Neutrophil (primary cell): ENCODE measurements around the gene COX4I2.

ENCODE experiments used
- H3K27ac ChIP-seq: fragments of 200-600 bp; sonication (generic); 2 replicates; pipeline ENCODE4 v1.5.1; 2016; ENCODE audit warnings: mild to moderate bottlenecking, moderate library complexity
- H3K27me3 ChIP-seq: fragments of 200-600 bp; sonication (generic); 2 replicates; pipeline ENCODE4 v1.6.0; 2016; ENCODE audit warnings: mild to moderate bottlenecking
- H3K36me3 ChIP-seq: fragments of 200-600 bp; sonication (generic); 2 replicates; pipeline ENCODE4 v1.5.1; 2017
- H3K4me1 ChIP-seq, 2 experiments: fragments of 200-600 bp in 1 of 2; sonication (generic) in 1 of 2; 1 replicate in 1 of 2; 2 replicates in 1 of 2; pipeline versions ENCODE4 v1.5.1 to v1.6.1; 2013 to 2016; ENCODE audit warnings: low read depth in 1 of 2, low read length in 1 of 2, mild to moderate bottlenecking in 1 of 2, moderate library complexity in 1 of 2; ENCODE audit not compliant: control insufficient read depth in 1 of 2, insufficient read depth in 1 of 2
- H3K4me3 ChIP-seq, 2 experiments: fragments of 200-600 bp in 1 of 2; sonication (generic) in 1 of 2; 1 replicate in 1 of 2; 2 replicates in 1 of 2; pipeline ENCODE4 v1.5.1; 2013 to 2016; ENCODE audit warnings: low read depth in 1 of 2, low read length in 1 of 2, mild to moderate bottlenecking in 1 of 2, moderate library complexity in 1 of 2
- H3K9me3 ChIP-seq: fragments of 200-600 bp; sonication (generic); 2 replicates; pipeline ENCODE4 v1.5.1; 2016
- TF ChIP-seq, protein P1 (sequence below): fragments of 200-600 bp; sonication (generic); IDR thresholded peaks from 2 replicates; pipeline ENCODE4 v1.5.1; 2016; ENCODE audit warnings: antibody characterized with exemption

COX4I2 gene

DNA sequence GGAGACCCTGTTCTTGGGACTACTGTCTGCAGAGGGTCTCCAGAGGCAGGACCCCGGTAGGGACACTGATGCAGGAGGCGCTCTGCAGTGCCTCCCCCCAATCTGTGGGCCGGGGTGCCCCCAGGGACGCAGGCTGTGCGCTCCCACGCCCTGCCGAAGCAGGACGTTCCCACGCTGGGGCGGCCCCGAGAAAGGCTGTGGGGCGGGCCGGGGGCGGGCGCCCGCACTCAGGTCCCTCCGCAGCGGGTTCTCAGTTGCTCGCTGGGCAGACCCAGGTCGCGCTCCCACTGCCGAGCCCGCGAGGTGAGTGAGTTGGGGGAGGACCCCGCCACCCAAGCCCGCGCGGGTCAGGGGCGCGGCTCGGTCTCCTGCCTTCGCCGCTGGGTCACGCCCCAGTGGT is at the start of gene COX4I2:
Gene COX4I2 (plus strand): TSS at position 253 of the 400 bp plus-strand sequence. CDS start 1,106 bp downstream, outside the sequence.
- Histone ChIP-seq H3K36me3 (no peaks in the 10 kb centered on the region), H3K4me3 (no peak within 1 kb of the TSS), H3K27me3 (peaks cover 9% of the 10 kb centered on the region), H3K27ac (no peak within 1 kb of the TSS), H3K9me3 (no peaks in the 10 kb centered on the region), H3K4me1 (no peaks in the 10 kb centered on the region)
- TF ChIP-seq, protein P1, sequence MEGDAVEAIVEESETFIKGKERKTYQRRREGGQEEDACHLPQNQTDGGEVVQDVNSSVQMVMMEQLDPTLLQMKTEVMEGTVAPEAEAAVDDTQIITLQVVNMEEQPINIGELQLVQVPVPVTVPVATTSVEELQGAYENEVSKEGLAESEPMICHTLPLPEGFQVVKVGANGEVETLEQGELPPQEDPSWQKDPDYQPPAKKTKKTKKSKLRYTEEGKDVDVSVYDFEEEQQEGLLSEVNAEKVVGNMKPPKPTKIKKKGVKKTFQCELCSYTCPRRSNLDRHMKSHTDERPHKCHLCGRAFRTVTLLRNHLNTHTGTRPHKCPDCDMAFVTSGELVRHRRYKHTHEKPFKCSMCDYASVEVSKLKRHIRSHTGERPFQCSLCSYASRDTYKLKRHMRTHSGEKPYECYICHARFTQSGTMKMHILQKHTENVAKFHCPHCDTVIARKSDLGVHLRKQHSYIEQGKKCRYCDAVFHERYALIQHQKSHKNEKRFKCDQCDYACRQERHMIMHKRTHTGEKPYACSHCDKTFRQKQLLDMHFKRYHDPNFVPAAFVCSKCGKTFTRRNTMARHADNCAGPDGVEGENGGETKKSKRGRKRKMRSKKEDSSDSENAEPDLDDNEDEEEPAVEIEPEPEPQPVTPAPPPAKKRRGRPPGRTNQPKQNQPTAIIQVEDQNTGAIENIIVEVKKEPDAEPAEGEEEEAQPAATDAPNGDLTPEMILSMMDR: no peak

DNA sequence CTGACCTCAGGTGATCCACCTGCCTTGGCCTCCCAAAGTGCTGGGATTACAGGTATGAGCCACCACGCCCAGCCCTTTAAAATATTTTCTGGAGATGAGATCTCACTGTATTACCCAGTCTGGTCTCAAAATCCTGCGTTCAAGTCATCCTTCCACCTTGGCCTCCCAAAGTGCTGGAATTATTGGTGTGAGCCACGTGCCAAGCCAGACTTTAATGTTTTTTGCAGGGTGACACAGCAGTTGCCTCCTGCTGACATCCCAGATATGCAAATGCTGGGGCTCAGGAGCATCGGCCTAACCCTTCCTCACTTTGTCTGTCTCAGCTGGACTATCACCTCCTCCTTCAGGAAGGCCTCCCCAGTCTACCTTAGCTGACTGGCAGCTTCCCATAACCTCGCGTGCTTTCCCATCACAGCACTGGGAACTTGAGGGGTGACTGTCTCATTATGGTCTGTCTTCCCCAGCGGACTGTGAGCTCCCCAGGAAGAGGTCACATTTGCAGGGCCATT is 46.9 kb upstream of the COX4I2 start:
- no peaks in the 10 kb centered on the region for H3K9me3 ChIP-seq
- no peak overlapping the region for H3K4me3 ChIP-seq
- H3K27me3 ChIP-seq: peaks cover 35% of the 10 kb centered on the region
- no peak overlapping the region for H3K27ac ChIP-seq
- TF ChIP-seq, protein P1: no peak
- no peaks in the 10 kb centered on the region for H3K36me3 ChIP-seq
- peaks cover 13% of the 10 kb centered on the region in 2 experiments for H3K4me1 ChIP-seq

DNA sequence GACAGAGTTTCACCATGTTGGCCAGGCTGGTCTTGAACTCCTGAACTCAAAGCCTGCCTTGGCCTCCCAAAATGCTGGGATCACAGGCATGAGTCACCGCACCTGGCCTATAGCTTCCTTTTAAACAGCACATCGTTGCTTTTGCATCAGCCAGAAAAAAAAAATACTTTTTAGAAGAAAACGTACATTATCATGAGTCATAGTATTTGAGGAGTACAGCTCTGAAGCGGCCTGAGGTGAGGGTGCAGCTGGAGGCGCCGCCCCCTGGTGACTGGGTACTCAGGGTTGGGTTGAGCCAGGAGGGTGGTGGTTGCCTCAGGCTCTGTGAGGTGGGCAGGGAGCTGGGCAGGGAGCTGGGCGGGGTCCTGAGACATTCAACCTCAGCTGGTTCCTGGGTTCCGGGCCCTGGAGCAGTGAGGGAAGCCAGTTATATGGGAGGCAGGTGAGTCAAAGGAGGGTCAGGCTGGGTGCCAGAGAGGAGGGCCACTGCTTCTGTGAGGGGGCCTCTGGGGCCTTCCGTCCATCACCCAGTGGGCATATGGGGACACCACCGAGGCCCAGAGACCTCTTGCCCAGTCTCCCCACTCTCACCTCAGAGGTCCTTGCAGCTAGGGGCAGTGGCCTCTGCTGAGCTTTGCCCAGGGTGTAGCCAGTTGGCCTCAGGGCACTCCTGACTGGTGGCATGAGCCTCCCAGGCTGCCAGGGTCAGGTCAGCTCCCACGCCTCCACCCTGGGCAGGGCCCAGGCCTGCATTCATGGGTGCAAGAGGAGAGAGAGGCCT is 44.3 kb upstream of the COX4I2 start:
- Histone ChIP-seq H3K4me1 (peaks cover under 1 to 2% of the 10 kb centered on the region in 2 experiments), H3K4me3 (no peak overlapping the region), H3K27me3 (peaks cover 10% of the 10 kb centered on the region), H3K27ac (no peak overlapping the region), H3K36me3 (no peaks in the 10 kb centered on the region), H3K9me3 (no peaks in the 10 kb centered on the region)
- TF ChIP-seq, protein P1: no peak

DNA sequence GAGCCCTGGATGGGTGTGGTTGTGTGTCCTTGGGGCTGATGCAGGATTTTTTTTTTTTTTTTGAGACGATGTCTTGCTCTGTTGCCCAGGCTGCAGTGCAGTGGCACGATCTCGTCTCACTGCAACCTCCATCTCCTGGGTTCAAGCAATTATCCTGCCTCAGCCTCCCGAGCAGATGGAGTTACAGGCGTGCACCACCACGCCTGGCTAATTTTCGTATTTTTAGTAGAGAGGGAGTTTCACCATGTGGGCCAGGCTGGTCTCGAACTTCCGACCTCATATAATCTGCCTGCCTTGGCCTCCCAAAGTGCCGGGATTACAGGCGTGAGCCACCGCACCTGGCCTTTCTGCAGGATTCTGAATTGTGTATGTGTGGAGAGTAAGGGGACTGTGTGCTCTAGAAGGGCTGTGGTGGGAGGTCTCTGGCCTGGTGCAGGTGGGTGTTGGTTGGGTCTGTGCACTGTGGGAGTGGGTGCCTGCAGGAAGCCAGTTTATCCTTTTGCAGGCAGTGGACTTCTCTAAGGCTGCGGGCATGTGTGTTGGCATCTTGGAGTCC is 43.6 kb upstream of the COX4I2 start:
- no peak overlapping the region for H3K27ac ChIP-seq
- TF ChIP-seq, protein P1: no peak
- H3K9me3 ChIP-seq: no peaks in the 10 kb centered on the region
- no peaks in the 10 kb centered on the region for H3K36me3 ChIP-seq
- H3K4me3 ChIP-seq: no peak overlapping the region
- peaks cover 3% of the 10 kb centered on the region for H3K27me3 ChIP-seq
- H3K4me1 ChIP-seq: peaks cover 0 to 2% of the 10 kb centered on the region in 2 experiments

DNA sequence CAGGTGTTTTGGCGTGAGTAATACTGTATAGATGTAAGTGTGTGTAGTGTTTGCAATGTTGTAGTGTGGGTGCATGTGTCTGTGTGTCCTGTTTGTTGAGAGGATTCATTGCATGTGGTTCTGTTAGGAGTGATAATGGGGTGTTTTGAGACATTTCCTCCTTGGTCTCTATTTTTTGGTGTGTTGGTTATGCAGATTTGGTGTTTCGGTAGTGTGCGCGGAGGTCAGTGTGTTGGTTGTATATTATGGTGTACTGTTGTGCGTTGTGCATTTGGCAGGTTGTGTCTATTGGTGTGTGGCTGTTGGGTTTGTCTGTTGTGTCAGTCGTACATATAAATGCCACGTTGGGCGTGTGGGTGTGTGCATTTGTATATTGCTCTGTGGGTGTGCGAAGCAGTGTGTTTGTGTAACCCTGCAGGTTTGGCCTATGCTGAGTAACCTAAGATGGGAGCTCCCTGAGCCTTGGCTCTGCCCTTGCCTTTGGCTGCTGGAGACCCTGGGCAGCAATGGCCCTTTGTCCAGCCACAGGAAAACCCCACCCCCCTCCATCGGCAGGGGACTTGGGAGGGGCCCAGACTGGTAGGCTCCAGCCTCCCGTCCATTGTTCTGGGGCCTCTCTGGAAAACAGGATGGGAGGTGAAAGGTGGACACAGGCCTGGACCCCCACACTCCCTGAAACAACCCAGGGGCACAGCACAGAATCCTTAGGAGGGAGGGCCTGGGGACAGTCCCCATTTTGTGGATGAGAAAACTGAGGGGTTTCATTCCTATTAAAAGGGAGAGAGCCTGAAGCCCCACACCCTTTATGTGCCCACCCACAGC is 42.9 kb upstream of the COX4I2 start:
- Histone ChIP-seq H3K27ac (no peak overlapping the region), H3K4me3 (no peak overlapping the region)

More for the DNA sequence above, 42.9 kb upstream of the COX4I2 start:
- H3K36me3 ChIP-seq: no peaks in the 10 kb centered on the region
- H3K27me3 ChIP-seq: no peaks in the 10 kb centered on the region
- H3K9me3 ChIP-seq: no peaks in the 10 kb centered on the region
- TF ChIP-seq, protein P1: no peak
- H3K4me1 ChIP-seq: peaks cover 0 to 2% of the 10 kb centered on the region in 2 experiments
